GM12878 (cell line): Measurements from ENCODE around the gene RSPH9. TPM values are rescaled to one million over a fixed set of nuclear protein-coding genes. Genes with fewer than 3 reads are reported as not detected.
A peak's percentile ranks its signal among the peaks of the same experiment; 100 is the strongest.

Source experiments
- ATAC-seq: fragments of 200-7000 bp; cut with Tn5 transposase; 3 replicates; pipeline ENCODE4 v1.9.1; 2020; ENCODE audit warnings: mild to moderate bottlenecking, moderate library complexity
- BruUV-seq: library from RNA; stranded (reverse); fragments of 400-500 nt; replicated peaks from 2 replicates; lab custom pipeline; 2021; lab: Mats Ljungman, UMichigan
- CTCF ChIA-PET: fragments of 300-600 bp; sonication (Branson Sonifier 250); formaldehyde crosslinking; extraction: SDS; loops from one replicate; lab custom pipeline; 2021; ENCODE audit warnings: inconsistent platforms; lab: Yijun Ruan, JAX
- POLR2A ChIA-PET: fragments of 350-600 bp; formaldehyde crosslinking; extraction: SDS; loops from one replicate; lab custom pipeline; 2021; ENCODE audit warnings: inconsistent platforms; lab: Charles Lee
- RAD21 ChIA-PET: fragments of 300-600 bp; sonication (Branson Sonifier 250); formaldehyde crosslinking; loops from one replicate; lab custom pipeline; 2023; ENCODE audit warnings: antibody characterized with exemption; ENCODE audit not compliant: unreplicated experiment; lab: Charles Lee
- SMC1A ChIA-PET: fragments of 300-600 bp; sonication (Branson Sonifier 250); formaldehyde crosslinking; loops from one replicate; lab custom pipeline; 2023; ENCODE audit not compliant: unreplicated experiment, uncharacterized antibody; lab: Charles Lee
- DNase-seq: peaks from one replicate; pipeline ENCODE4 v3.0.0-alpha.2; 2011; ENCODE audit warnings: low read depth, low spot score
- FAIRE-seq: peaks from 3 replicates; lab custom pipeline; 2011; peaks lifted over from hg19 to GRCh38; lab: Jason Lieb, UNC
- H2AFZ ChIP-seq: 2 replicates; pipeline ENCODE4 v1.6.0; 2011; ENCODE audit warnings: low read depth, low read length, control low read depth; ENCODE audit not compliant: control insufficient read depth
- H3K27ac ChIP-seq: 2 replicates; pipeline ENCODE4 v1.5.1; 2011; ENCODE audit warnings: control low read depth; ENCODE audit not compliant: control insufficient read depth, insufficient read depth
- H3K27me3 ChIP-seq, 2 experiments: replicated peaks in 1 of 2; 2 replicates each; pipeline versions ENCODE4 v1.6.0 to v1.6.1; 2011; ENCODE audit warnings: low read length in 1 of 2; ENCODE audit not compliant: control insufficient read depth in 2 of 2, insufficient read depth in 2 of 2
- H3K36me3 ChIP-seq, 2 experiments: 2 replicates each; pipeline ENCODE4 v1.5.1; 2011; ENCODE audit warnings: low read length in 1 of 2; ENCODE audit not compliant: control insufficient read depth in 2 of 2, insufficient read depth in 2 of 2
- H3K4me1 ChIP-seq: 2 replicates; pipeline ENCODE4 v1.6.1; 2011; ENCODE audit warnings: mild to moderate bottlenecking, low read length, moderate library complexity, mixed read lengths; ENCODE audit not compliant: control insufficient read depth, insufficient read depth
- H3K4me2 ChIP-seq: 2 replicates; pipeline ENCODE4 v1.6.0; 2011; ENCODE audit warnings: control low read depth; ENCODE audit not compliant: control insufficient read depth, insufficient read depth
- H3K4me3 ChIP-seq: fragments of 200-600 bp; sonication (generic); 2 replicates; pipeline ENCODE4 v1.5.1; 2016
- H3K79me2 ChIP-seq: 2 replicates; pipeline ENCODE4 v1.6.0; 2011; ENCODE audit warnings: low read length; ENCODE audit not compliant: control insufficient read depth, insufficient read depth
- H3K9ac ChIP-seq: 2 replicates; pipeline ENCODE4 v1.8.0; 2011; ENCODE audit warnings: low read length, control low read depth, mixed read lengths; ENCODE audit not compliant: control insufficient read depth, insufficient read depth
- H3K9me3 ChIP-seq: replicated peaks from 3 replicates; pipeline ENCODE4 v1.5.1; 2011; ENCODE audit warnings: mild to moderate bottlenecking, low read length; ENCODE audit not compliant: control insufficient read depth, insufficient read depth
- H4K20me1 ChIP-seq: 2 replicates; pipeline ENCODE4 v1.6.0; 2011; ENCODE audit not compliant: control insufficient read depth, insufficient read depth
- CREB1 ChIP-seq: IDR thresholded peaks from 2 replicates; pipeline ENCODE4 v1.6.1; 2012; ENCODE audit warnings: low read depth, mild to moderate bottlenecking, inconsistent platforms
- IKZF1 ChIP-seq: fragments of 450-650 bp; conservative IDR thresholded peaks from 2 replicates; pipeline ENCODE4 v1.6.1; 2017; ENCODE audit warnings: antibody characterized with exemption, mild to moderate bottlenecking
- MTA2 ChIP-seq: fragments of 450-650 bp; IDR thresholded peaks from 2 replicates; pipeline ENCODE4 v1.6.1; 2016; ENCODE audit warnings: low read depth, mild to moderate bottlenecking, moderate library complexity
- NFYB ChIP-seq: IDR thresholded peaks from 2 replicates; pipeline ENCODE4 v1.6.1; 2011; ENCODE audit warnings: low read depth, mild to moderate bottlenecking, low read length, improper control_type of control experiment, moderate library complexity; ENCODE audit not compliant: insufficient read depth
- PAX8 ChIP-seq: fragments of 450-650 bp; IDR thresholded peaks from 2 replicates; pipeline ENCODE4 v1.6.1; 2017; ENCODE audit warnings: mild to moderate bottlenecking, moderate library complexity
- RUNX3 ChIP-seq: IDR thresholded peaks from 2 replicates; pipeline ENCODE4 v1.6.1; 2012; ENCODE audit warnings: low read length, inconsistent platforms
- SMC3 ChIP-seq: IDR thresholded peaks from 2 replicates; pipeline ENCODE4 v1.6.1; 2011; ENCODE audit warnings: low read length, improper control_type of control experiment, borderline replicate concordance
- SPI1 ChIP-seq: IDR thresholded peaks from 2 replicates; pipeline ENCODE4 v1.6.1; 2011; ENCODE audit warnings: low read depth, mild to moderate bottlenecking, low read length, moderate library complexity, borderline replicate concordance; ENCODE audit not compliant: insufficient read depth
- TCF3 ChIP-seq: IDR thresholded peaks from 2 replicates; pipeline ENCODE4 v1.6.1; 2012; ENCODE audit warnings: low read depth, mild to moderate bottlenecking, low read length, borderline replicate concordance; ENCODE audit not compliant: insufficient read depth
- WGBS: methylation state at CpG from one replicate; pipeline ENCODE4 v1.1.6; 2016; ENCODE audit warnings: low lambda C conversion rate; ENCODE audit not compliant: insufficient replicate concordance, insufficient coverage; ENCODE audit errors: missing lambda C conversion rate; 5-methylcytosine and 5-hydroxymethylcytosine counted together
- in situ Hi-C: fragments of 300-500 bp; cut with MboI; formaldehyde crosslinking; loops from 9 replicates; pipeline ENCODE4 v1.14.3; 2018; ENCODE audit warnings: mixed read lengths
- intact Hi-C: fragments of 100-400 bp; cut with micrococcal nuclease; formaldehyde crosslinking; loops from one replicate; pipeline ENCODE4 v1.14.2; 2022; ENCODE audit not compliant: unreplicated experiment
- polyA plus RNA-seq, 11 experiments: library from polyadenylated mRNA; depleted of rRNA in 4 of 11; unstranded in 6 of 11; stranded (reverse) in 5 of 11; fragments of >200 nt; fragmentation: Nextera tagmentation in 4 of 11; fragmentation: Illumina TruSeq in 1 of 11; extraction: Ambion mirVana in 4 of 11; extraction: Trizol in 1 of 11; gene quantifications; 1 replicate in 1 of 11; 2 replicates in 10 of 11; pipeline versions ENCODE4 v1.2.1 to v1.2.3, GENCODE V29; 2011 to 2016; ENCODE audit warnings: inconsistent platforms in 2 of 11, missing spikeins in 2 of 11, low read depth in 1 of 11
- total RNA-seq, 4 experiments: library from RNA; depleted of rRNA in 3 of 4; stranded (reverse); fragments of >200 nt in 3 of 4; fragmentation: Illumina TruSeq in 1 of 4; extraction: Trizol in 1 of 4; gene quantifications; 2 replicates each; pipeline versions ENCODE4 v1.2.1 to v1.2.3, GENCODE V29; 2013 to 2021
- TF ChIP-seq, protein P1 (sequence below): fragments of 450-650 bp; IDR thresholded peaks from 2 replicates; pipeline ENCODE4 v1.6.1; 2016; ENCODE audit warnings: mild to moderate bottlenecking
- TF ChIP-seq, protein P2 (sequence below): fragments of 450-650 bp; IDR thresholded peaks from 2 replicates; pipeline ENCODE4 v1.6.1; 2017; ENCODE audit warnings: low read depth, mild to moderate bottlenecking, moderate library complexity
- TF ChIP-seq, protein P3 (sequence below): fragments of 450-650 bp; conservative IDR thresholded peaks from 2 replicates; pipeline ENCODE4 v1.6.1; 2017; ENCODE audit warnings: mild to moderate bottlenecking, moderate library complexity

RSPH9 gene
- total and polyA plus RNA-seq, 10 of the 15 experiments (the other 5 are each of a cell fraction or from before 2014, with no cell fraction given): 0.26 to 0.63 (median 0.36) TPM; not detected in 6

DNA sequence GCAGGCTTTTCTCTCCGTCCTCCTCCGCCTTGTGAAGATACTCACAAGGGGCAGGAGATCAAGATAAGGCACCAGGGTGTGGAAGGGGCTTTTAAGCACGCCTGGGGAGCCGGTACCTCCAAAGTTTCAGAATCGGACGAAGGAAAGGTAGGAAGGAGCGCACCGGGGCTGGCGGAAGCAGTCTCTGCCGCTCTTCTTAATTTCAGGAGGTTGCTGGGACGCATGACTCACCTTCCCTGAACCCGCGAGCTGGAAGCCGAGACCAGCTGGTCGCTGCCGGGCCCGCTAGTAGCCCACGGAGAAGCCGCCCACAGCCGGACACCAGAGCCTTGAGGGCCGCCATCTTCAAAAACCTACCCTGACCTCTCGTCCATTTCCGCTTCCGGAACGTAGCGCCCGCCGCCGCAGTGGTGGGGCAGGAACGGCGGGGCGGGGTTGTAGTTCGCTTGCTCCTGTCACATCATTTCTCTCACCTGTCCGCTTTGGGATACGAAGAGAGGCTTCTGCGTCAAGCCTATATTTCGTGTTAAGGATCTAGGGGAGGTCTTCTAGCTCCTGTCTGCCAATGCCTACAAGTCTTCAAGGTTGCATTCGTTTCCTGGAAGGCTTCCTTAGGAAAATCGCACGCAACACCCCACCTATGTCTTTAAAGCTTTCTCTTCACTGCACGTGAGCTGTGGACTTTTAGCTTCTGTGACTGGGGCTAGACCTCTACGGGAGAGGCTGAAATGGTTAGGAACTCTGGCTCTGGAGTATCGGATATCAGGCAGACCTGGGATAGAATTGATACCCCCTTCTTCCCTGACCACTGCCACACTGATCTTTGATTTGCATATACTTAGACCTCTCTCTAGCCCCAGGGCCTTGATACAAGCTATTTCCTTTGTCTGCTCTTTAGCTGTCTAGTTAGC is 42.9 kb downstream of the RSPH9 start, which contains the start of gene MRPS18A:
Gene MRPS18A, minus strand, starts transcription at position 355 of the 911 bp plus-strand sequence. Its CDS starts 12 bp downstream, at position 343.
- ChIA-PET POLR2A (interaction anchor here (0.6 to 3.1 kb wide), 12 partner anchors 11 to 393 kb away, joined by 3 to 16 read pairs (median 4); partner anchors contain the start of genes GTPBP2 and MAD2L1BP), CTCF (interaction anchor here (0.9 to 3.6 kb wide), 14 partner anchors 8 to 391 kb away, joined by 3 to 10 read pairs (median 4); no protein-coding TSS in a partner anchor), SMC1A (interaction anchor here (0.9 to 2.5 kb wide), 13 partner anchors 9 to 607 kb away, joined by 3 to 11 read pairs (median 3); partner anchors contain the start of gene MAD2L1BP), RAD21 (interaction anchor here (0.9 to 1.6 kb wide), 8 partner anchors 9 to 83 kb away, joined by 3 to 6 read pairs (median 4); partner anchors contain the start of gene VEGFA)
- ATAC-seq: peak; percentile 98
- Histone ChIP-seq H3K4me3 (peak within 1 kb of the TSS; percentile 98), H3K79me2 (peaks cover 55% of the 10 kb centered on the region), H3K36me3 (no peaks in the 10 kb centered on the region), H3K27me3 (no peaks in the 10 kb centered on the region), H3K27ac (peak within 1 kb of the TSS; percentile 86), H3K9me3 (no peaks in the 10 kb centered on the region), H4K20me1 (no peaks in the 10 kb centered on the region), H3K9ac (peak within 1 kb of the TSS; percentile 91), H2AFZ (peak within 1 kb of the TSS; percentile 97), H3K4me2 (peak within 1 kb of the TSS; percentile 95), H3K4me1 (peaks cover 18% of the 10 kb centered on the region)
- DNase-seq: no peak
- TSS peak; percentile 82 for BruUV-seq
- WGBS: under 1% methylated on average over 43 of the region's 43 CpGs
- no peak for FAIRE-seq
- in situ Hi-C loops (no loop called here), intact Hi-C loops (no loop called here)
- TF ChIP-seq SMC3 (no peak), RUNX3 (peak; percentile 62; the same call in 1 of the 2 replicates), IKZF1 (peak; percentile 62), MTA2 (peak; percentile 70; the same call in 1 of the 2 replicates), PAX8 (no peak), SPI1 (peak; percentile 22; the same call in 1 of the 2 replicates), NFYB (peak; percentile 43; the same call in 1 of the 2 replicates), CREB1 (peak; percentile 56), TCF3 (no peak)
- TF ChIP-seq, protein P1, sequence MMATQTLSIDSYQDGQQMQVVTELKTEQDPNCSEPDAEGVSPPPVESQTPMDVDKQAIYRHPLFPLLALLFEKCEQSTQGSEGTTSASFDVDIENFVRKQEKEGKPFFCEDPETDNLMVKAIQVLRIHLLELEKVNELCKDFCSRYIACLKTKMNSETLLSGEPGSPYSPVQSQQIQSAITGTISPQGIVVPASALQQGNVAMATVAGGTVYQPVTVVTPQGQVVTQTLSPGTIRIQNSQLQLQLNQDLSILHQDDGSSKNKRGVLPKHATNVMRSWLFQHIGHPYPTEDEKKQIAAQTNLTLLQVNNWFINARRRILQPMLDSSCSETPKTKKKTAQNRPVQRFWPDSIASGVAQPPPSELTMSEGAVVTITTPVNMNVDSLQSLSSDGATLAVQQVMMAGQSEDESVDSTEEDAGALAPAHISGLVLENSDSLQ: peak; percentile 94
- TF ChIP-seq, protein P2, sequence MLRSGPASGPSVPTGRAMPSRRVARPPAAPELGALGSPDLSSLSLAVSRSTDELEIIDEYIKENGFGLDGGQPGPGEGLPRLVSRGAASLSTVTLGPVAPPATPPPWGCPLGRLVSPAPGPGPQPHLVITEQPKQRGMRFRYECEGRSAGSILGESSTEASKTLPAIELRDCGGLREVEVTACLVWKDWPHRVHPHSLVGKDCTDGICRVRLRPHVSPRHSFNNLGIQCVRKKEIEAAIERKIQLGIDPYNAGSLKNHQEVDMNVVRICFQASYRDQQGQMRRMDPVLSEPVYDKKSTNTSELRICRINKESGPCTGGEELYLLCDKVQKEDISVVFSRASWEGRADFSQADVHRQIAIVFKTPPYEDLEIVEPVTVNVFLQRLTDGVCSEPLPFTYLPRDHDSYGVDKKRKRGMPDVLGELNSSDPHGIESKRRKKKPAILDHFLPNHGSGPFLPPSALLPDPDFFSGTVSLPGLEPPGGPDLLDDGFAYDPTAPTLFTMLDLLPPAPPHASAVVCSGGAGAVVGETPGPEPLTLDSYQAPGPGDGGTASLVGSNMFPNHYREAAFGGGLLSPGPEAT: peak; percentile 90
- TF ChIP-seq, protein P3, sequence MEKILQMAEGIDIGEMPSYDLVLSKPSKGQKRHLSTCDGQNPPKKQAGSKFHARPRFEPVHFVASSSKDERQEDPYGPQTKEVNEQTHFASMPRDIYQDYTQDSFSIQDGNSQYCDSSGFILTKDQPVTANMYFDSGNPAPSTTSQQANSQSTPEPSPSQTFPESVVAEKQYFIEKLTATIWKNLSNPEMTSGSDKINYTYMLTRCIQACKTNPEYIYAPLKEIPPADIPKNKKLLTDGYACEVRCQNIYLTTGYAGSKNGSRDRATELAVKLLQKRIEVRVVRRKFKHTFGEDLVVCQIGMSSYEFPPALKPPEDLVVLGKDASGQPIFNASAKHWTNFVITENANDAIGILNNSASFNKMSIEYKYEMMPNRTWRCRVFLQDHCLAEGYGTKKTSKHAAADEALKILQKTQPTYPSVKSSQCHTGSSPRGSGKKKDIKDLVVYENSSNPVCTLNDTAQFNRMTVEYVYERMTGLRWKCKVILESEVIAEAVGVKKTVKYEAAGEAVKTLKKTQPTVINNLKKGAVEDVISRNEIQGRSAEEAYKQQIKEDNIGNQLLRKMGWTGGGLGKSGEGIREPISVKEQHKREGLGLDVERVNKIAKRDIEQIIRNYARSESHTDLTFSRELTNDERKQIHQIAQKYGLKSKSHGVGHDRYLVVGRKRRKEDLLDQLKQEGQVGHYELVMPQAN: peak; percentile 34; the same call in 1 of the 2 replicates
